H1 (cell line): ENCODE data around the gene ATP9B.

Experiments
- ATF3 ChIP-seq: IDR thresholded peaks from 2 replicates; pipeline ENCODE4 v1.6.1; 2011; ENCODE audit warnings: low read depth, mild to moderate bottlenecking, low read length; ENCODE audit not compliant: insufficient read depth
- CEBPB ChIP-seq: IDR thresholded peaks from 2 replicates; pipeline ENCODE4 v1.6.1; 2012; ENCODE audit warnings: low read depth, low read length
- CHD2 ChIP-seq: IDR thresholded peaks from 2 replicates; pipeline ENCODE4 v1.6.1; 2012; ENCODE audit warnings: low read length, improper control_type of control experiment
- CTCF ChIP-seq, 3 experiments: IDR thresholded peaks; 1 replicate in 2 of 3; 2 replicates in 1 of 3; pipeline versions ENCODE4 v1.5.1 to v1.6.1; 2011; ENCODE audit warnings: low read length in 3 of 3, mild to moderate bottlenecking in 3 of 3, inconsistent platforms in 2 of 3, low read depth in 1 of 3, moderate library complexity in 1 of 3; ENCODE audit not compliant: insufficient read depth in 1 of 3; ENCODE audit errors: control extremely low read depth in 1 of 3
- E2F6 ChIP-seq: IDR thresholded peaks from 2 replicates; pipeline ENCODE4 v1.6.1; 2012; ENCODE audit warnings: inconsistent platforms
- EP300 ChIP-seq, 2 experiments: IDR thresholded peaks; 1 replicate in 1 of 2; 2 replicates in 1 of 2; pipeline ENCODE4 v1.6.1; 2011 to 2012; ENCODE audit warnings: low read depth in 2 of 2, low read length in 2 of 2, mild to moderate bottlenecking in 2 of 2, borderline replicate concordance in 1 of 2, inconsistent platforms in 1 of 2, moderate library complexity in 1 of 2
- EZH2 ChIP-seq: fragments of 200-600 bp; sonication (generic); IDR thresholded peaks from 2 replicates; pipeline ENCODE4 v1.7.1; 2012; ENCODE audit warnings: low read depth, mild to moderate bottlenecking, moderate library complexity, low read length, inconsistent platforms; ENCODE audit not compliant: severe bottlenecking
- KDM5A ChIP-seq: fragments of 200-600 bp; IDR thresholded peaks from 2 replicates; pipeline ENCODE4 v1.7.1; 2012; ENCODE audit warnings: mild to moderate bottlenecking, low read length, inconsistent platforms, mixed read lengths
- MAX ChIP-seq: IDR thresholded peaks from 2 replicates; pipeline ENCODE4 v1.6.1; 2012; ENCODE audit warnings: inconsistent platforms
- POLR2AphosphoS5 ChIP-seq: IDR thresholded peaks from 2 replicates; pipeline ENCODE4 v1.6.1; 2011; ENCODE audit warnings: low read depth, low read length
- RAD21 ChIP-seq, 2 experiments: IDR thresholded peaks in 1 of 2; conservative IDR thresholded peaks in 1 of 2; 2 replicates each; pipeline ENCODE4 v1.6.1; 2011; ENCODE audit warnings: low read depth in 2 of 2, low read length in 2 of 2, improper control_type of control experiment in 1 of 2, inconsistent platforms in 1 of 2, mild to moderate bottlenecking in 1 of 2, moderate library complexity in 1 of 2
- RNF2 ChIP-seq: fragments of 200-900, 300-1000 bp; sonication (generic); IDR thresholded peaks from 2 replicates; pipeline ENCODE4 v1.7.1; 2016; ENCODE audit warnings: borderline replicate concordance, low read depth, mild to moderate bottlenecking, antibody characterized with exemption, low read length; ENCODE audit not compliant: poor library complexity, severe bottlenecking; ENCODE audit errors: missing control alignments
- RXRA ChIP-seq: IDR thresholded peaks from 2 replicates; pipeline ENCODE4 v1.6.1; 2011; ENCODE audit warnings: low read depth, mild to moderate bottlenecking, low read length, moderate library complexity; ENCODE audit not compliant: insufficient read depth
- YY1 ChIP-seq: IDR thresholded peaks from 2 replicates; pipeline ENCODE4 v1.6.1; 2011; ENCODE audit warnings: low read depth, mild to moderate bottlenecking, low read length

- TF ChIP-seq CEBPB (no peak), YY1 (no peak), EZH2 (no peak), MAX (no peak), CTCF (IDR thresholded peaks at IDR 0.05; ENCODE audit: control extremely low read depth in 1 of 3, insufficient read depth in 1 of 3, low read depth in 1 of 3, low read length in 3 of 3) (no peak), RNF2 (no peak), E2F6 (no peak), CHD2 (no peak), ATF3 (no peak), POLR2AphosphoS5 (no peak), RXRA (no peak), KDM5A (no peak), RAD21 (IDR thresholded peaks at IDR 0.05 in 1 of 2, conservative IDR thresholded peaks at IDR 0.05 in 1 of 2; ENCODE audit: low read depth in 2 of 2, low read length in 2 of 2) (no peak), EP300 (IDR thresholded peaks at IDR 0.05; ENCODE audit: borderline replicate concordance in 1 of 2, low read depth in 2 of 2, low read length in 2 of 2) (no peak)
Observed at GRCh38 chr18:79389689-79390088, 320.5 kb downstream of the ATP9B start.
